HG03064 (cell line): Measurements from ENCODE around the gene CLTRN.
A peak's percentile ranks its signal among the peaks of the same experiment; 100 is the strongest.
"Not testable (repeated sequence)": the region's sequence is repeated elsewhere in the genome, so short reads cannot be mapped to it uniquely, and the experiment has no call there.

Experiments
- ATAC-seq: cut with Tn5 transposase; IDR thresholded peaks from one replicate; pipeline ENCODE4 v1.9.1; 2021; ENCODE audit warnings: low read depth; ENCODE audit not compliant: unreplicated experiment

The CLTRN gene

DNA sequence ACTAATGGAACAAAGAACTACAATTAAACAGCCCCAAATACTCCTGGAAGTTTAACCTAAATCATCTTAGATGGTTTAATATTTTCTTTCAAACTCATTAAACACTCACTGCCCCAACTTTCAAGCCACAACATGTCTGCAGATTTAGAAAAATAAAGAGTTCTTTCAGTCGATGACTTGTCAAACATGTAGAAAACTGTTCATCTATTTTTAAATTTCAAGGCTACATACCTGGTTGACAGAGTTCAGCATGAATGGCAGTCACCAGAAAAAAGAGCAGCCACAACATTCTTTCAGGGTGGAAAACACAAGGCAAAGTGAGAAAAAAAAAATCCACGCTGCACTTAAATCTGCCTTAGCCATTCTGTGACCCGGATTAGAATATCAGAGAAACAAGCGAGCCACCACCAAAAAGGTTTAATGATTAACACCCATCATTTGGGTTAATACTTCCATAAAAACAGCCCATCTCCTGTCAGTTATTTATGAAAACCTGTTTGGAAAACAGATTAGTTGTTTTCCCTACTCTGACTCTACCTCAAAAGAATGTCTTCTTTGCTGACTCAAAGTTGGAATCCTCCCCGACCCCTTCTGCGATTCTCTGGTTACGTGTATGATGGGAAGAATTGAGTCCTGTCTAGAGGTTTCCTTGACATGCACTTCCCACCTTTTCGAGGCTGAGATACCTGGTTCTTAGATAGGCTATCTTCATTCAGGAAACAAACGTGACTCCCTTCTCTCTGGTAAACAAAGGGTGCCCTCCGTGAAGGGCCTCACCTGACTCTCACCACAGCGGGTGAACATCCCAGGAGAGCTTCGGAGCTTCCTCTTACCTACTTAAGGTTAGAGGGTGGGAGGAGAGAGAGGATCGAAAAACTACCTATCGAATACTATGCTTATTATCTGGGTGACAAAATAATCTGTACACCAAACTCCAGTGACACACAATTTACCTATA, at the start of gene CLTRN:
Gene CLTRN, minus strand, starts transcription at position 319 of the 958 bp plus-strand sequence. Its CDS starts 30 bp downstream, at position 289.
- no peak for ATAC-seq

GRCh38 chrX:15704273-15704672, 39.7 kb upstream of the CLTRN start:
- ATAC-seq, result not testable (repeated sequence)

DNA sequence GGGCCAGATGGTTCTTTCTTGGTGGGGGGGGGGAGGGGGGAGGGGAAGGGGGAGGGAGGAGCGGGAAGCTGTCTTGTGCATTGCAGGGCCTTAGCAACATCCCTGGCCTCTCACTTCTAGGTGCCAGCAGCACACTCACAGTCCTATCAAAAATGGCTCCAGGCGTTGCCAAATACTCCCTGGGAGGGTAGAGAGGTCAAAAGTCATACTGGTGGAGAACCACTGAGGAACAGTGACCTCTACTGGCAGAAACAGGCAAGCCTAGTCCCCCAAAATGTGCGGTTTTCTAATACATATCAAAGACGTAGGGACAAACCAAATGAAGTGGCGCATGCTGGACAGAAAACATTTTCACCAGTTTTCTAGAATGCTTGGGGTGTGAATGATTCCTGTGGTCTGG, 39.2 kb upstream of the CLTRN start:
- ATAC-seq, result not testable (repeated sequence)

DNA sequence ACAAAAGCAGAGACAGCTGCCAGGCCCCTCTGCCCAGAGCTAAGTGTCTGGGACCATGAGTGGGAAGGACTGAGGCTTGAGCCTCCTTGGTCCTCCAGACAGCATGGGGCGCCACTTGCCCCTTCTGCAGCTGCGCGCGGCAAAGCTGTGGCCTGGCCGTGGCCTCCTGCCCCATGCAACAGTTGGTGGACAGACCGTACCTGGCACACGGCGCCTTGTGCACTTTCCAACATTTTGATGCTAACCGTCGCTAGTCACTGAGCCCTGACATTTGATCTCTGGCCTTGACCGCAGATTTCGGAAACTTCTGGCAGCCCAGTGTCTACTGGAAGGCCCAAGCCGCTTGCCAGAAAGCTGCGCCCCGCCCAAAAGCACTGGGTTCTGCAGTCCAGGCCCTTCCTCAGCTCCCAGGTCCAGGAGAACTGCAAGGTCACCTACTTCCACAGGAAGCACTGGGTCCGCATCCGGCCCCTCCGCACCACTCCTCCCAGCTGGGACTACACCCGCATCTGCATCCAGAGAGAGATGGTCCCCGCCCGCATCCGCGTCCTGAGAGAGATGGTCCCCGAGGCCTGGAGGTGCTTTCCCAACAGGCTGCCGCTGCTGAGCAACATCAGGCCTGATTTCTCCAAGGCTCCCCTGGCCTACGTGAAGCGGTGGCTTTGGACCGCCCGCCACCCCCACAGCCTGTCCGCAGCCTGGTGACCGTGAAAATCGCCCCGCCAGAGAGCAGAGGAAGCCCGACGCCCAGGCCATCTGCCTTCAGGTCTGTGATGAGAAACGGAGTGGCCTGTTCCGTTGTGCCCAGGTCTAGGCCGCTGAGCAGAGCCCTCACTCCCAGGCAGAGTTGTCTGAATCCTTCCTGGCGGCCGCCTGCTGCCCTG, 38.1 kb upstream of the CLTRN start:
- ATAC-seq, result no peak

- ATAC-seq, result no peak
Observed at GRCh38 chrX:15696516-15696915, 31.9 kb upstream of the CLTRN start.

- ATAC-seq, result no peak
Observed at GRCh38 chrX:15694941-15695451, 30.4 kb upstream of the CLTRN start.

GRCh38 chrX:15686818-15687685, 22.4 kb upstream of the CLTRN start:
- peak; percentile 94 for ATAC-seq

DNA sequence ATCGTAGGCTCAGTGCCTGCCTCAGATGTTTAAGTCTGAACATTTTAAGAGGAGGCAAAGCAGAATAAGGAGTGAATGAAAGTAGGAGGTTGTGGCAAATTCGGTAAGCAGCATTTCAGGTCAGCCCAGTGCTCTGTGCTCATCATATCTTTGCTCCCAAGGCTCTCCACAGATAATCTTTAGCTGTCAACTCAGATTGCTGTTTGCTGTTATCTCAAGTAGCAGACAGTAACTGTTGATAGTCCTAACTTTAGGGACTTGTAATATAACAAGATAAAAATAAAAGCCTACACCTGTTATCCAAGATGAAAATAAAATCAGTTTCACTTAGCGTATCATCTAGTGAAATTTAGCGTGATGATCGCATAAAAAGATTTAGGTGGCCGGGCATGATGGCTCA, 18.6 kb upstream of the CLTRN start:
- no peak for ATAC-seq

DNA sequence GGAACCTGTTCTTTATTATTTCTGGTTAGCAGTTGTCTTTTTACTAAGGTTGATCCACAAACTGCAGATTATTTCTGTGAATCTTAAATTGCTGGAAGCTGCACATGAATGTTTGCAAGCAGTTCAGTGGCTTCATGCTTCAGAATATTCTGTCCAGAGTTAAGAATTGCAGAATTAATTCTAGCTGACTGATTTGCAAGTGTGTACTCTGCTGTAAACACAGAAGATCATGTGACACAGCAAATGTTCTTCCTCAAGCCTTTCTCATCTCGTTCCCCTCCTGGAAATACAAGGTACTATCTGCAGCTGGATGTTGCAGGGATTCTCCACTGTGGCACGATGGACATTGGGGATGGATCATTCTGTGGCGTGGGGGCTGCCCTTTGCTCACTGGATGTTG, 16.8 kb upstream of the CLTRN start:
- ATAC-seq, result no peak

DNA sequence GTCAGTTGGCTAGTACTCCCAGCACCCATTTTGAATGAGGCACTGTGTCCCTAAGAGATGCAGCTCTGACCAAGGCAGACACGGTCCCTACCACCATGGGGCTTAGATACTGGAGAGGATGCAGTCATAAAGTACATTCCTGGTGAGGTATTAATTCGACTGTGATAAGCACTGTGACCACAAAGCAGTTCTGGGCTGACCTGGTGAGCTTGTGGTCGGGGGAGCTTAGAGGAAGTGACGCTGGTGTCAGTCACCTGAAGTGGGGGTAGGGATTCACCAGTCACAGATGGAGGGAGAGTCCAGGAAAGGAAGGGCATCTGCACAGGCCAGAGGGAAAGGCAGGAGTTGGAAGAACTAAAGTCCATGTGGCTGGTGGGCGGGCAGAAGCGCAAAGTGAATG, 15.8 kb upstream of the CLTRN start:
- ATAC-seq, result no peak

GRCh38 chrX:15679246-15679645, 14.6 kb upstream of the CLTRN start:
- ATAC-seq, result no peak

DNA sequence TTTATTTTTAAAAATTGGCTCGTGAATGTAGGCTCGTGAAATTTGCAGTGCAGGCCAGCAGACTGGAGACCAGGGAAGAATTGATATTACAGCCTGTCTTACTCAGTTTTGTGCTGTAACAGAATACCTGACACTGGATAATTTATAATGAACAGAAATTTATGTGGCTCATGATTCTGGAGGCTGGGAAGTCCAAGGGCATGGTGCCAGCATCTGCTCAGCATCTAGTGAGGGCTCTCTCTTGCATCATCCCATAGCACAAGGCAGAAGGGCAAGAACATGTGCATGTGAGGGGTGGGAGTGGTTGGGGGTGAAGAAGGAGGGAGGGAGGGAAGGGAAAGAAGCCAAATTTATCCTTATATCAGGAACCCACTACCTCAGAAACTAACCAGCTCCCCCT, 13.7 kb upstream of the CLTRN start:
- ATAC-seq, result no peak

DNA sequence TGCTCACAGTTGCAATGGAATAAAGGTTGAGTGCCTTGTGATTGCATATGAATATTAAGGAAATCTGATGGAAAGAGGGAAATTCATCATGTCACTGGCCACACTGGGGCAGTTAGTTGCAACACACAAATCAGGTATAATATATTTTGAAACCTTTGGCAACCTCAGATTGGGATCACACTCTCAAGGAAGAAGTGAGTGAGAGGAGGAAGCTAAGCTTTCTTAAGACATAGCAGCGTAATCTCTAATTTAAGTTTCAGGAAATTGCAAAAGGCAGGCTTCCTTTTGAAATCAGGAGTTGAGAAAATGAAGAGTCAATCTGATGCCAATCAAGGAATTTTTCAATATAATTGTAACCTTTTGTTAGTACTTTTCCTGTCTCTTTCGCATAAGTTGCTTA, 12.3 kb upstream of the CLTRN start:
- ATAC-seq, result no peak

GRCh38 chrX:15675490-15675921, 10.9 kb upstream of the CLTRN start:
- peak; percentile 65 for ATAC-seq

DNA sequence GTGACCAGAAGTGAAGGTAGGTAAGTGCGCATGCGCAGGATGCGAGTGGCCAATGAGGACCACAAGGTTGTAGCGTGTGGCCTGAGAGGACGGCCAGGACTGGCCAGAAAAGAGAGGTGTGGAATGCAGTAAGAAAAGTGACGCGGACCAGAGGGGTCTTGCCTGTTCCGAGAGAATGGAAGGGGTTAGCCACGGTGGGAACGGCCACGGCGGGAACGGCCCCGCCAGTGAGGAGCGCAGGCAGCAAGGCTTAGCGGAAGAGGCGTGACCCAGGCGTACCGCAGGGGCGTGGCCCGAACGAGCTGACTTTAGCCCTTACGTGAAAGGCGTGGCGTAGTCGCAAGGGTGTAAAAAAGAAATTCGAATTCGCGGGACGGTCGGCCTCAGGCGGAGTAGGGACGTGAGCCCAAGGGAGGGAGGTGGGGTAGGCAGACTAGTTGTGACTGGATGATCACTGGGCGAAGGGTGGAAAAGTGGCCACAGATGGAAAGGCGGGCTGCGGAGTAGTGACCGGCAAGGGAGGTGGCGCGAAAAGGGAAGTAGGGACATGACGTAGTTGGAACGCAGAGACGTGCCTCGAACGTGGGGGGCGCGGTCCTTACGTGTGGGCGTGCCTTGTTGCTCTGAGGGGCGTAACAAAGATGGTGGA, 10.4 kb upstream of the CLTRN start:
- peak; percentile 84 for ATAC-seq

GRCh38 chrX:15674514-15674840, 9.9 kb upstream of the CLTRN start:
- no peak for ATAC-seq

- ATAC-seq, result no peak
Observed at GRCh38 chrX:15673970-15674369, 9.4 kb upstream of the CLTRN start.

DNA sequence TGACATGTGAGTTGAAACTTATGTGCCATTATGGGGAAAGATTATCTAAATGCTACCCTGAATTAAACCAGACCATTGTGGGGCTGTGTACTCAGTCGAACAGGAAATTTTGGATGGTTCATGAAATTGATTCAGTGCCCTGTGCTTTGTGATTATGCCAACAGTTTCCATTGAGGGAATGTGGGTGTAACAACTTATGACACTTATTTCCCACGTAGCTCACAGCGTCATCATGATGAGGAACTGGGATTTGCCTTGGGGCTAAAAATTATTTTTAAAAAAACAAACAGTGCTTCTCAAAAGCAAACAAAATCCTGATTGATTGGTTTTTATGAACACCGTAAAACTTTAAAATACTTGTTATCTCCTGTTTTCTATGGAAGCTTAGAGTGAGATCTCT, 8.3 kb upstream of the CLTRN start:
- no peak for ATAC-seq

- no peak for ATAC-seq
Observed at GRCh38 chrX:15663439-15663838, 1.2 kb downstream of the CLTRN start.

GRCh38 chrX:15654804-15655203, 9.8 kb downstream of the CLTRN start:
- ATAC-seq, result not testable (repeated sequence)
